ENCODE measurements around the gene MPG. TPM values are rescaled to one million over a fixed set of nuclear protein-coding genes. Genes with fewer than 3 reads are reported as not detected.

The MPG gene
- total RNA-seq, 3 donors from 2014 or later: 25.0 to 30.3 (median 29.9) TPM

- no peak for TF ChIP-seq CTCF (IDR thresholded peaks at IDR 0.05)
- H3K36me3 ChIP-seq (ENCODE audit: low read depth): no peaks in the 10 kb centered on the region
- ATAC-seq: peak; percentile 4
- peaks cover 13% of the 10 kb centered on the region for H3K4me1 ChIP-seq (ENCODE audit: low read depth)
- no peaks in the 10 kb centered on the region for H3K9me3 ChIP-seq
- no peak overlapping the region for H3K4me3 ChIP-seq
- DNase-seq: no peak
- intact Hi-C loops (cut with DNase I, micrococcal nuclease): no loop called here
Observed at GRCh38 chr16:83781-84615, 6.0 kb downstream of the MPG start.

GRCh38 chr16:84718-85406, 6.8 kb downstream of the MPG start:
- no peaks in the 10 kb centered on the region for H3K36me3 ChIP-seq (ENCODE audit: low read depth)
- peak; percentile 71 for ATAC-seq
- no peaks in the 10 kb centered on the region for H3K9me3 ChIP-seq
- peaks cover 11% of the 10 kb centered on the region for H3K4me1 ChIP-seq (ENCODE audit: low read depth)
- TF ChIP-seq CTCF (IDR thresholded peaks at IDR 0.05): no peak
- peak in 1 of 3 donors; percentile 75 for DNase-seq
- intact Hi-C loops (cut with DNase I, micrococcal nuclease): no loop called here
- no peak overlapping the region for H3K4me3 ChIP-seq

GRCh38 chr16:85407-85782, 7.4 kb downstream of the MPG start:
- intact Hi-C loops (cut with DNase I, micrococcal nuclease): no loop called here
- ATAC-seq (no peak), DNase-seq (no peak)
- peaks cover 11% of the 10 kb centered on the region for H3K4me1 ChIP-seq (ENCODE audit: low read depth)
- no peaks in the 10 kb centered on the region for H3K9me3 ChIP-seq
- no peak overlapping the region for H3K4me3 ChIP-seq
- TF ChIP-seq CTCF (IDR thresholded peaks at IDR 0.05): no peak
- H3K36me3 ChIP-seq (ENCODE audit: low read depth): no peaks in the 10 kb centered on the region

GRCh38 chr16:85865-86264, 7.8 kb downstream of the MPG start:
- DNase-seq (no peak), ATAC-seq (no peak)
- H3K9me3 ChIP-seq: no peaks in the 10 kb centered on the region
- no peak overlapping the region for H3K4me3 ChIP-seq
- intact Hi-C loops (cut with DNase I, micrococcal nuclease): no loop called here
- no peaks in the 10 kb centered on the region for H3K36me3 ChIP-seq (ENCODE audit: low read depth)
- peaks cover 11% of the 10 kb centered on the region for H3K4me1 ChIP-seq (ENCODE audit: low read depth)
- no peak for TF ChIP-seq CTCF (IDR thresholded peaks at IDR 0.05)

- Histone ChIP-seq H3K36me3 (ENCODE audit: low read depth) (no peaks in the 10 kb centered on the region), H3K9me3 (no peaks in the 10 kb centered on the region), H3K4me1 (ENCODE audit: low read depth) (peaks cover 11% of the 10 kb centered on the region), H3K4me3 (no peak overlapping the region)
- intact Hi-C loops (cut with DNase I, micrococcal nuclease): no loop called here
- DNase-seq (no peak), ATAC-seq (no peak)
- TF ChIP-seq CTCF (IDR thresholded peaks at IDR 0.05): no peak
Observed at GRCh38 chr16:86483-86952, 8.5 kb downstream of the MPG start.
